HepG2 (cell line): ENCODE data around the gene SLC35F3. TPM values are rescaled to one million over a fixed set of nuclear protein-coding genes. Genes with fewer than 3 reads are reported as not detected.
A peak's percentile ranks its signal among the peaks of the same experiment; 100 is the strongest.

Experiments
- DMAP1 ChIP-seq: IDR thresholded peaks from 2 replicates; pipeline ENCODE4 v1.6.1; 2016
- FLYWCH1 ChIP-seq: sonication (generic); formaldehyde crosslinking; IDR thresholded peaks from 2 replicates; pipeline ENCODE4 v1.8.1; 2023; ENCODE audit warnings: mild to moderate bottlenecking, missing genetic modification reagents
- GTF2F1 ChIP-seq: fragments of 150-350 bp; IDR thresholded peaks from 2 replicates; pipeline ENCODE4 v1.6.1; 2014; ENCODE audit warnings: low read length
- HMG20A ChIP-seq: IDR thresholded peaks from 2 replicates; pipeline ENCODE4 v1.6.1; 2016; ENCODE audit warnings: borderline replicate concordance
- ISX ChIP-seq: sonication (generic); formaldehyde crosslinking; conservative IDR thresholded peaks from 2 replicates; pipeline ENCODE4 v1.5.0; 2020; ENCODE audit warnings: missing genetic modification reagents
- MAX ChIP-seq: IDR thresholded peaks from 2 replicates; pipeline ENCODE4 v1.6.1; 2012; ENCODE audit warnings: inconsistent platforms
- NFATC3 ChIP-seq: sonication (generic); formaldehyde crosslinking; IDR thresholded peaks from 2 replicates; pipeline ENCODE4 v1.5.1; 2020; ENCODE audit warnings: mild to moderate bottlenecking, missing genetic modification reagents
- POLR2G ChIP-seq: fragments of 200-400 bp; formaldehyde crosslinking; IDR thresholded peaks from 2 replicates; pipeline ENCODE4 v1.6.1; 2018; ENCODE audit warnings: mild to moderate bottlenecking, low read depth, low read length, moderate library complexity
- SAFB2 ChIP-seq: sonication (generic); formaldehyde crosslinking; IDR thresholded peaks from 2 replicates; pipeline ENCODE4 v1.5.1; 2020; ENCODE audit warnings: missing genetic modification reagents, low read depth, mild to moderate bottlenecking, borderline replicate concordance
- ZFP62 ChIP-seq: sonication (generic); formaldehyde crosslinking; IDR thresholded peaks from 2 replicates; pipeline ENCODE4 v1.4.0; 2020; ENCODE audit warnings: missing genetic modification reagents
- ZNF253 ChIP-seq: sonication (generic); formaldehyde crosslinking; IDR thresholded peaks from 2 replicates; pipeline ENCODE4 v1.8.0; 2022; ENCODE audit warnings: mild to moderate bottlenecking, missing genetic modification reagents, borderline replicate concordance
- ZNF543 ChIP-seq: sonication (generic); formaldehyde crosslinking; IDR thresholded peaks from 2 replicates; pipeline ENCODE4 v1.4.0; 2020; ENCODE audit warnings: mild to moderate bottlenecking, missing genetic modification reagents
- ZNF569 ChIP-seq: sonication (generic); formaldehyde crosslinking; IDR thresholded peaks from 2 replicates; pipeline ENCODE4 v1.5.0; 2020; ENCODE audit warnings: mild to moderate bottlenecking, missing genetic modification reagents, moderate library complexity, borderline replicate concordance
- ZNF580 ChIP-seq: IDR thresholded peaks from 2 replicates; pipeline ENCODE4 v1.6.1; 2016; ENCODE audit warnings: low read depth, borderline replicate concordance
- ZNF749 ChIP-seq: sonication (generic); formaldehyde crosslinking; IDR thresholded peaks from 2 replicates; pipeline ENCODE4 v1.8.0; 2022; ENCODE audit warnings: mild to moderate bottlenecking, missing genetic modification reagents, moderate library complexity, borderline replicate concordance
- polyA plus RNA-seq, 8 experiments: library from polyadenylated mRNA; depleted of rRNA in 3 of 8; stranded (reverse) in 7 of 8; unstranded in 1 of 8; fragments of >200 nt; fragmentation: Illumina TruSeq in 4 of 8; extraction: Trizol in 4 of 8; gene quantifications; 2 replicates each; pipeline versions ENCODE4 v1.2.1 to v1.2.3, GENCODE V29; 2011 to 2016; ENCODE audit warnings: low read depth in 4 of 8, missing spikeins in 1 of 8, mixed read lengths in 1 of 8; ENCODE audit not compliant: insufficient read depth in 1 of 8
- total RNA-seq, 5 experiments: library from RNA; depleted of rRNA; stranded (reverse); fragments of >200 nt; fragmentation: Illumina TruSeq; extraction: Trizol; gene quantifications; 2 replicates each; pipeline ENCODE4 v1.2.3, GENCODE V29; 2016; ENCODE audit warnings: low read depth in 1 of 5
- TF ChIP-seq, protein P1 (sequence below): sonication (generic); formaldehyde crosslinking; IDR thresholded peaks from 2 replicates; pipeline ENCODE4 v1.4.0; 2020; ENCODE audit warnings: missing genetic modification reagents; ENCODE audit errors: not compliant biosample characterization
- TF ChIP-seq, protein P2 (sequence below): sonication (generic); formaldehyde crosslinking; IDR thresholded peaks from 2 replicates; pipeline ENCODE4 v1.5.0; 2020; ENCODE audit warnings: mild to moderate bottlenecking, low read depth, missing genetic modification reagents, borderline replicate concordance
- TF ChIP-seq, protein P3 (sequence below): IDR thresholded peaks from 2 replicates; pipeline ENCODE4 v1.6.1; 2016; ENCODE audit warnings: low read depth, control low read depth
- TF ChIP-seq, protein P4 (sequence below): sonication (generic); formaldehyde crosslinking; IDR thresholded peaks from 2 replicates; pipeline ENCODE4 v1.5.1; 2020; ENCODE audit warnings: mild to moderate bottlenecking, moderate library complexity, missing genetic modification reagents
- TF ChIP-seq, protein P5 (sequence below), 2 experiments: sonication (generic) in 1 of 2; formaldehyde crosslinking in 1 of 2; IDR thresholded peaks; 2 replicates each; pipeline versions ENCODE4 v1.4.0 to v1.6.1; 2018 to 2020; ENCODE audit warnings: missing genetic modification reagents in 2 of 2, borderline replicate concordance in 1 of 2, low read depth in 1 of 2, mild to moderate bottlenecking in 1 of 2, missing biosample characterization in 1 of 2
- TF ChIP-seq, protein P6 (sequence below): sonication (generic); formaldehyde crosslinking; IDR thresholded peaks from 2 replicates; pipeline ENCODE4 v1.9.0; 2021; ENCODE audit warnings: missing genetic modification reagents, mild to moderate bottlenecking, borderline replicate concordance

The SLC35F3 gene
- total and polyA plus RNA-seq, 2 of the 13 experiments (the other 11 are each of a cell fraction or from before 2014, with no cell fraction given), result not detected

GRCh38 chr1:234309598-234310459 lies 405.4 kb downstream of the SLC35F3 start (continued):
- TF ChIP-seq HMG20A (CRISPR knock-in tag) (no peak), DMAP1 (CRISPR knock-in tag) (no peak), ZNF253 (CRISPR knock-in tag) (no peak), ZNF543 (CRISPR knock-in tag) (no peak), SAFB2 (CRISPR knock-in tag) (no peak), ZFP62 (CRISPR knock-in tag) (no peak), GTF2F1 (no peak), POLR2G (no peak), ZNF749 (CRISPR knock-in tag) (no peak), MAX (no peak), FLYWCH1 (no peak), ISX (CRISPR knock-in tag) (no peak), ZNF580 (CRISPR knock-in tag) (no peak), NFATC3 (CRISPR knock-in tag) (no peak), ZNF569 (CRISPR knock-in tag) (no peak)
- TF ChIP-seq, protein P1, sequence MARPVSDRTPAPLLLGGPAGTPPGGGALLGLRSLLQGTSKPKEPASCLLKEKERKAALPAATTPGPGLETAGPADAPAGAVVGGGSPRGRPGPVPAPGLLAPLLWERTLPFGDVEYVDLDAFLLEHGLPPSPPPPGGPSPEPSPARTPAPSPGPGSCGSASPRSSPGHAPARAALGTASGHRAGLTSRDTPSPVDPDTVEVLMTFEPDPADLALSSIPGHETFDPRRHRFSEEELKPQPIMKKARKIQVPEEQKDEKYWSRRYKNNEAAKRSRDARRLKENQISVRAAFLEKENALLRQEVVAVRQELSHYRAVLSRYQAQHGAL (CRISPR knock-in tag), result no peak
- TF ChIP-seq, protein P2, sequence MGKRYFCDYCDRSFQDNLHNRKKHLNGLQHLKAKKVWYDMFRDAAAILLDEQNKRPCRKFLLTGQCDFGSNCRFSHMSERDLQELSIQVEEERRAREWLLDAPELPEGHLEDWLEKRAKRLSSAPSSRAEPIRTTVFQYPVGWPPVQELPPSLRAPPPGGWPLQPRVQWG, result no peak
- TF ChIP-seq, protein P3, sequence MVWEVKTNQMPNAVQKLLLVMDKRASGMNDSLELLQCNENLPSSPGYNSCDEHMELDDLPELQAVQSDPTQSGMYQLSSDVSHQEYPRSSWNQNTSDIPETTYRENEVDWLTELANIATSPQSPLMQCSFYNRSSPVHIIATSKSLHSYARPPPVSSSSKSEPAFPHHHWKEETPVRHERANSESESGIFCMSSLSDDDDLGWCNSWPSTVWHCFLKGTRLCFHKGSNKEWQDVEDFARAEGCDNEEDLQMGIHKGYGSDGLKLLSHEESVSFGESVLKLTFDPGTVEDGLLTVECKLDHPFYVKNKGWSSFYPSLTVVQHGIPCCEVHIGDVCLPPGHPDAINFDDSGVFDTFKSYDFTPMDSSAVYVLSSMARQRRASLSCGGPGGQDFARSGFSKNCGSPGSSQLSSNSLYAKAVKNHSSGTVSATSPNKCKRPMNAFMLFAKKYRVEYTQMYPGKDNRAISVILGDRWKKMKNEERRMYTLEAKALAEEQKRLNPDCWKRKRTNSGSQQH, result 0 out of 2 replicates have a peak, but pooled peaks have one; percentile 29
- TF ChIP-seq, protein P4, sequence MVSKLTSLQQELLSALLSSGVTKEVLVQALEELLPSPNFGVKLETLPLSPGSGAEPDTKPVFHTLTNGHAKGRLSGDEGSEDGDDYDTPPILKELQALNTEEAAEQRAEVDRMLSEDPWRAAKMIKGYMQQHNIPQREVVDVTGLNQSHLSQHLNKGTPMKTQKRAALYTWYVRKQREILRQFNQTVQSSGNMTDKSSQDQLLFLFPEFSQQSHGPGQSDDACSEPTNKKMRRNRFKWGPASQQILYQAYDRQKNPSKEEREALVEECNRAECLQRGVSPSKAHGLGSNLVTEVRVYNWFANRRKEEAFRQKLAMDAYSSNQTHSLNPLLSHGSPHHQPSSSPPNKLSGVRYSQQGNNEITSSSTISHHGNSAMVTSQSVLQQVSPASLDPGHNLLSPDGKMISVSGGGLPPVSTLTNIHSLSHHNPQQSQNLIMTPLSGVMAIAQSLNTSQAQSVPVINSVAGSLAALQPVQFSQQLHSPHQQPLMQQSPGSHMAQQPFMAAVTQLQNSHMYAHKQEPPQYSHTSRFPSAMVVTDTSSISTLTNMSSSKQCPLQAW, result 0 out of 2 replicates have a peak, but pooled peaks have one; percentile 29
- TF ChIP-seq, protein P5, sequence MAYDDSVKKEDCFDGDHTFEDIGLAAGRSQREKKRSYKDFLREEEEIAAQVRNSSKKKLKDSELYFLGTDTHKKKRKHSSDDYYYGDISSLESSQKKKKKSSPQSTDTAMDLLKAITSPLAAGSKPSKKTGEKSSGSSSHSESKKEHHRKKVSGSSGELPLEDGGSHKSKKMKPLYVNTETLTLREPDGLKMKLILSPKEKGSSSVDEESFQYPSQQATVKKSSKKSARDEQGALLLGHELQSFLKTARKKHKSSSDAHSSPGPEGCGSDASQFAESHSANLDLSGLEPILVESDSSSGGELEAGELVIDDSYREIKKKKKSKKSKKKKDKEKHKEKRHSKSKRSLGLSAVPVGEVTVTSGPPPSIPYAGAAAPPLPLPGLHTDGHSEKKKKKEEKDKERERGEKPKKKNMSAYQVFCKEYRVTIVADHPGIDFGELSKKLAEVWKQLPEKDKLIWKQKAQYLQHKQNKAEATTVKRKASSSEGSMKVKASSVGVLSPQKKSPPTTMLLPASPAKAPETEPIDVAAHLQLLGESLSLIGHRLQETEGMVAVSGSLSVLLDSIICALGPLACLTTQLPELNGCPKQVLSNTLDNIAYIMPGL (CRISPR knock-in tag; IDR thresholded peaks at IDR 0.05; ENCODE audit: borderline replicate concordance in 1 of 2, low read depth in 1 of 2), result peak in 1 of 2 experiments; percentile 58; a peak in 2 of 4 replicates
- TF ChIP-seq, protein P6, sequence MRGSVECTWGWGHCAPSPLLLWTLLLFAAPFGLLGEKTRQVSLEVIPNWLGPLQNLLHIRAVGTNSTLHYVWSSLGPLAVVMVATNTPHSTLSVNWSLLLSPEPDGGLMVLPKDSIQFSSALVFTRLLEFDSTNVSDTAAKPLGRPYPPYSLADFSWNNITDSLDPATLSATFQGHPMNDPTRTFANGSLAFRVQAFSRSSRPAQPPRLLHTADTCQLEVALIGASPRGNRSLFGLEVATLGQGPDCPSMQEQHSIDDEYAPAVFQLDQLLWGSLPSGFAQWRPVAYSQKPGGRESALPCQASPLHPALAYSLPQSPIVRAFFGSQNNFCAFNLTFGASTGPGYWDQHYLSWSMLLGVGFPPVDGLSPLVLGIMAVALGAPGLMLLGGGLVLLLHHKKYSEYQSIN (CRISPR knock-in tag), result no peak
